NT2/D1 (cell line): ENCODE data around the gene GDF10.

ENCODE experiments used
- SUZ12 ChIP-seq: IDR thresholded peaks from 2 replicates; pipeline ENCODE4 v1.6.1; 2011; ENCODE audit not compliant: insufficient read length, insufficient read depth; ENCODE audit errors: extremely low read depth
- YY1 ChIP-seq: IDR thresholded peaks from 2 replicates; pipeline ENCODE4 v1.6.1; 2011; ENCODE audit not compliant: insufficient read length, insufficient read depth

- TF ChIP-seq YY1: no peak
- TF ChIP-seq SUZ12: no peak
These were observed 4.6 kb upstream of the GDF10 start for GRCh38 chr10:47295411-47295810.
